Activated CD8-positive, alpha-beta memory T cell treated with anti-CD3 and anti-CD28 coated beads for 1 hour (primary cell): ENCODE measurements around the gene ZMYND11.
A peak's percentile ranks its signal among the peaks of the same experiment; 100 is the strongest.

Source experiments
- DNase-seq, 2 donors: peaks; one replicate each; pipeline ENCODE4 v3.0.0-alpha.2; 2020; ENCODE audit warnings: low read depth in 1 of 2; ENCODE audit errors: extremely low read depth in 1 of 2

Gene ZMYND11

DNA sequence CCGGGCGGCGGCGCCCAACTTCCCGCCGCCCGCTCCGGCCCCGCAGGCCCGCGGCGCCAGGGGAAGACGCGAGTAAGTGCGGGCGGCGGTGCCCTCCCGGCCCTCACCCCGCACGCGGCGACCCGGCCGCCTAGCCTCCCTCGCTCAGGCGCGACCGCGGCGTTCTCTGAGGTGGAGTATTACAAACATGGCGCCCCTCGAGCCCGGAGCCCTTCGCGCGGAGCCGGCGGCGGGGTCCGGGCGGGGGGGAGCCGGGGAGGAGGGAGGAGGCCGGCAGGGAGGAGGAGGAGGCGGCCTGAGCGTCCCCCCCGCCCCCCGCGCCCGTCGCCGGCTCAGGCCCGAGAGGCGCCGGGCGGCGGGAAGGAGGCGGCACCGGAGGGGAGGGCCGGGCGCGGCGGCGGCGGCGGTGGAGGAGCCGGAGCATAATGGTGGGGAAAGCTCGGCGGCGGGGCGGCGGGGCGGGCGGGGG, at the start of gene ZMYND11:
TSS of gene ZMYND11 (plus strand) at position 324 of the 469 bp plus-strand sequence. CDS start 44,558 bp downstream, outside the sequence.
- DNase-seq = peak; percentile 34 to 54

DNA sequence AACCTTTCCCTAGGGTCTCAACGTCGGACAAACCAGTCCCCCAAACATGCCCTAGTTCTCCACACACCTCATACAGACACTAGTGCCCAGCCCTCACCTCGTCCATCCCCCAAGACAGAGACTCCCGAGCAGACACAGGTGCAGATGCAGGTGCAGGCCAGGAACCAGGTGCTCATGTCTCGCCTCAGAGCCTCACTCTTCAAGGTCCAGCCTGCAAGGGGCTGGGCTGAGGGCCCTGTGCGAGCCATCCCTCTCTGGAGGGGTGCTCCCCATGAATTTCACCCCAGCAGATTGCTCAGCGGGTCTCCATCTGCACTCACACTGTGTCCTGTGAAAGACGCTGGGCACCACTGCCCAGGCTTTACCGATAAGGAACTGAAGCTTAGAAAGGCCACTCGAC, 49.2 kb upstream of the ZMYND11 start:
- DNase-seq = no peak

DNA sequence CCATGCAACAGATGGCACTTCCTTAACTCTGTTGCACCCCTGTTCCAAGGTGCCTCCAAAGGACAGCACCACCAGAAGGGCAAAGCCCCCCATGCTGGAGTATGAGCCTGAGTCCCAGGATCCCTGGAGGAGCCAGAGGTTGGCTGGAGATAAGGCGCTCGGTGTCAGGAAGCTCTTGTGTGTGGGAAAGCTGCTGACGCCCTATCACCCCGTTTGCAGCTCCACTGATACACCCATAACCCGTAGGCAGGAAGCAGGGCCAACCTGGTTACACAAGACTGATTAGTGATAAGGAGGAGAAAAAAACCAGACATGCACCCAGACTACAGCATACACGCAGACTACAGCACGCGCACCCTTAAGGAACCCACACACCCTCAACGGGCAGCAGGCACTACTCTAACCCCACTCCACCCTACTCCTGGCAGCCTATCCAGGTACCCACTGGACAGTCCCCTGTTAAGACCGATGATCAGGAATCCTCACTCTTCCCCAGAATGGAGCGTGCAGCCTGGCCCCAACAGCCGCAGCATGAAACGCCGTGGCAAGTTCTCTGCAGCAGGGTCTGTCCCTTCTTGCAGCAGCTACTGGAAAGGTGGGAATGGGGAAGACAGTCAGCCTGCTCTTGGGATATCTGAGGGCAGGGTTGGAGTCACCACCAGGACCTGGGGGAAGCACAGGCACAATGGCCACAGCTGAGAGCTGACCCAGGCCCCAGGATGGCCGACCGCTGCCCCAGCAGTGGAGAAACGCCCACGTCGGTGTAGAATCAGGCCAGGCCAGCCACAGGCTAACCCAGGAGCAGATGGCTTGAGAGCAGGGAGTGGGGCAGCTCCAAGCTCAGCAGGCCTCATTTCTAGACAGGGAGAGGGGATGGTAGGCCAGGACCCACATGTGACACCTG, 47.8 kb upstream of the ZMYND11 start:
- no peak for DNase-seq

DNA sequence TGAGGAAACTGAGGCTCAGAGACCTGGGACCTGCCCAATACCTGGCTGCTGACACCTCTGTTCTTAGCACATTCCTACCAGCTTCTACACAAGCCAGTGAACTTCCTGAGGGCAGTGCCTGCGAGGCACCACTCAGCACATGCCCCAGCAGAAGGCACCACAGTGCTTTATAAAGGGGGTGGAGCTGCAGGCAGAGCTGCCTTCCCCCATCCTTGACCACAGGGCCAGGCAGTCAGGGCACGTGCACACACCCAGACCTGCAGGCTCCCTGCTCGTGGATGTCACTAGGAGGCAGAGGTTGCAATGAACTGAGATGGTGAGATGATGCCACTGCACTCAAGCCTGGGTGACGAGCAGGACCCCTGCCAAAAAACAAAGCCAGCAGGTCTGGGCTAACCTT, 47.0 kb upstream of the ZMYND11 start:
- DNase-seq = no peak

DNA sequence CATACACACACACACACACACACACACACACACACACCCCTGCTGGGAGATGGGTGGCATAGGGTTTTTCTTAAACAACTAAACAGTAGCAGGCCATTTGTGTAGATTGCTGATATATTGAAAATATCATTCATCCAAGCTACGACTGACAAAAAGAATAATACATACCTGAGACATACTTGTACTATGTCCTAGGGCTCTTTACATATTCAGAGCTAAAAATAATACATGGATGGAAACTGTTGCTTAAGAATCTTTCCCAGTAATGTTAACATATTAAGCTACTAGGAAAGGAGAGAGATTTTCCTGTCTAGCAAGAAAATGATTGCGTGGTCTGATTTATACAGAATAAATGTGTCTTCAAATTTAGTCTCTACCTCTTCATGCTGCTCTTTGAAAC, 46.0 kb upstream of the ZMYND11 start:
- DNase-seq = no peak

DNA sequence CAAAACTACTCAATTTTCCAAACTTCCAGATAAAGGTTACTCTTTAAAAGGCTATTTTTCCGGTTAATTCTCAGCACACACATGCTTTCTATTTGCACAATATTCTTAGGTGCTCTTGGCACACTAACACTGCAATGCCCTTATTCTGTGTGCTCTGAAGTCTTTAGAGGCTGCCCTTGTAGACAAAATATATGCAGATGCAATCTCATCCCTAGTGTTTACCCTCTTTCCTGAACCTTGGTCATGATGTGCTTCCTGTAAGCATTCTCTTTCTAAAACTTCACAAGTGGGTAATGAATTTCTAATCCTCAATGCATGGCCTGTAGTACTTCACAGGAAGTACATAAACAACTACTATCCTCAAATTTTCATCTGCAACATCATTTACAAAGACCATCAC, 45.1 kb upstream of the ZMYND11 start:
- no peak for DNase-seq

DNA sequence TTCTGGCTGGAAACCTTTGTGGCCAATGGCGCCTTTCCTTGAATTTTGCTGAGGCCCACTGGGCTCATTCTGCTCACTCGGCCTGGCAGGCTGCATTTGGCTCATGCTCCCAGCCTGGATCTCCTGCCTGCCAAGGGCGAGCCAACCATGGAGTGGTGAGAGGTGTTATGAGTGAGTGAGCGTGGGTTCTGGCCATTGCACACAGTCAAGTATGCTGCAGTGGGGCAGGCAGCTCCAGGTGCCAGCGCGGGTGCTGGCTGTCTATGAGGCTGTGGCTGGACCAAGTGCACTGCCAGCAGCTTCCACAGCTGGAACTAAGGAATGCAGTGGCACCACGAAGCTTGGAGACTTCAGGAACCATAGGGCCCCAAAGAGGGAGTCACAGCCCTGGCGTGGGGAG, 43.9 kb upstream of the ZMYND11 start:
- no peak for DNase-seq

DNA sequence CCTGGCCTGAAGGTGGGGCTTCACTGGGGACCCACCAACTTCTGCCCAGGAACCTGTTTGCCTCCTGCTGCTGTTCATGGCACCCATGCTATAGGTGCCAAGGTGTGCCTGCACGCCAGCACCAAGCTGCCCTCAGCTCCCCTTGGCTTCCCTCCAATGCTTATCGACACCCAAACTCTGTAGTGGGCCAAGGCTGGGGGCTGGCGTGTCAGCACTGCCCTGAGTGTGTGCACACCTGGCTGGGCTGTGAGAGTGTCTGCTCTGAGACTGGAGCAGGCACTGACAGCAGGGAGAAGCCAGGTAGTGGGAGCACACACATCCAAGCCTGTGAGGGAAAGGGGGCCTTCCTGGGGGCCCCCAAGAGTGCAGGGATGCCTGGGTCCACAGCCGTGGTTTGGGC, 43.1 kb upstream of the ZMYND11 start:
- no peak for DNase-seq

DNA sequence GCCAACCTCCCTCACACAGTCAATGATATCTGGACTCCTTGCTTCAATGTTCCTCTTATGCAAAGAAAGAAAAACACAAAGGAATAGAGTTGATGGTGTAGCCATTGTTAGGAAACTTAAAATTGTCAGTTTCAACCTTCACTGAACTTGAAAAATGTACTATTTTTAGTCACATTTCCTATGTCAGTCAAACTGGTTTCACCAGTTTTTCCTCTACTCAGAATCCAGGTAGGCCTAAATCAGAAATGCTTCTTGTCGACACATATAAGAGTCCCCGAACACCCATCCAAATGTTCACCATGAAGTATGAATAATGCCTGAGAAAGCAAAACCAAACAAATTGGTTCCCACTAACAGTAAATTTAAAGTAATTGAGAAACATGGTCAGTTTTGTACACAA, 42.4 kb upstream of the ZMYND11 start:
- no peak for DNase-seq

DNA sequence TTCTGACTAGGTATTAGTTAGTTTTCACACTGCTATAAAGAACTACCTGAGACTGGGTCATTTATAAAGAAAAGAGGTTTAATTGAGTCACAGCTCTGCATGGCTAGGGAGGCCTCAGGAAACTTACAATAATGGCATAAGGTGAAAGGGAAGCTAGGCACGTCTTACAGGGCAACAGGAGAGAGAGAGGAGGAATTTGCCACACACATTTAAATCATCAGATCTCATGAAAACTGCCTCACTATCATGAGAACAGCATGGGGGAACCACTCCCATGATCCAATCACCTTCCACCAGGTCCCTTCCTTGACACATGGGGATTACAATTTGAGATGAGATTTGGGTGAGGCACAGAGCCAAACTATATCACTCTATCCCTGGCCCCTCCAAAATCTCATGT, 40.6 kb upstream of the ZMYND11 start:
- DNase-seq = no peak

DNA sequence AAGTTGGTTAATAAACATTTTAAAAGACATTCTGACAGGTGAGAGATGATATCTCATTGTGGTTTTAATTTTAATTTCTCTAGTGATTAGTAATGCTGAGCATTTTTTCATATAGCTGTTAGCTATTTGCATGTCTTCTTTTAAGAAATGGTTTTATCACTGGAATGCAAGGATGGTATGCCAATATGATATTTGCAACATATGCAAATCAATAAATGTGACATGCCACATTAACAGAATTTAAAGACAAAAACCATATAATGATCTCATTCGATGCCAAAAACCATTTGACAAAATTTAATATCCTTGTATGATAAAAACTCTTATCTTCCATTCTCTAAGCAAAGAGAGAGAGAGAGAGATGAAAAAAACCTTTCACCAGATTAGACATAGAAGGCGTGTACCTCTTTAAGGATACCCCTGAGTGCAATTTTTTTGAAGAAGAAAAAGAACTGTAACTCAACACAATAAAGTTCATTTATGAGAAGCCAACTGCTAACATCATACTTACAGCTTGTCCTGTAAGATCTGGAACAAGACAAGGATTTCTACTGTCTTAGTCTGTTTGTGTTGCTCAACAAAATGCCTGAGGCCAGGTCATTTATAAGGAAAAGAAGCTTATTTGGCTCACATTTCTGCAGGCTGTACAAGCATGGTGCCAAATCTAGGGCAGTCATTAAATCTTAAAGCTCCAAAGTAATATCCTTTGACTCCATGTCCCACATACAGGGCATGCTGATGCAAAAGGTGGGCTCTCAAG, 39.7 kb upstream of the ZMYND11 start:
- DNase-seq = no peak

DNA sequence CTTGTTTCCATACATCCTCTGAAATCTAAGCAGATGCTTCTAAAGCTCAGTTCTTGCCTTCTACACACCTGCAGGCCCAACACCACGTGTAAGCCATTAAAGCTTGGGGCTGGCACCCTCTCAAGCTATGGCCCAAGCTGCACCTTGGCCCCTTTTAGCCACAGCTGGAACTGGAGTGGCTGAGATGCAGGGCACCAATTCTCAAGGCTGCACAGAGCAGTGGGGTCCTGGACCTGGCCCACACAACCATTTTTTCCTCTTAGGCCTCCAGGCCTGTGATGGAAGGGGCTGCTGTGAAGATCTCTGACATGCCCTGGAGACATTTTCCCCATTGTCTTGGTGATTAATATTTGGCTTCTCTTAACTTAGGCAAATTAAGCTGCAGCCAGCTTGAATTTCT, 38.8 kb upstream of the ZMYND11 start:
- DNase-seq = no peak

DNA sequence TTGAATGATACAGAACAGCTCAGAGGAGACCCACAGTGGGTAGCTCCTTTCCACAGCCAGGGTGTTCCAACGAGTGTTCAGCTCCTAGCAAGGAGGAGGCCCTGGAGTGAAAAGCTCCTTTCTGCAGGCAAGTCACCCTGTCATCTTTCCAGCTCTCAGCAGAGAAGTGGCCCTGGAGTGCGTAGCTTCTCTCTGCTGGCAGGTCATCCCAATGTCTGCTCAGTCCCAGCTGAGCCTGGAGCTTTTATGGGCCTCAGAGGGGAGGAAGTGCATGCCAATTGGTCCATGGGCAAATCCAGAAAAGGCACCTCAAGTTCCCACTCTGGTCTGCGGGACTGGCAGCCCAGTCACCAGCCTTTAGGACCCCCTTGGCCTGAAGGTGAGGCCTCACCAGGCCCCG, 30.8 kb upstream of the ZMYND11 start:
- no peak for DNase-seq

DNA sequence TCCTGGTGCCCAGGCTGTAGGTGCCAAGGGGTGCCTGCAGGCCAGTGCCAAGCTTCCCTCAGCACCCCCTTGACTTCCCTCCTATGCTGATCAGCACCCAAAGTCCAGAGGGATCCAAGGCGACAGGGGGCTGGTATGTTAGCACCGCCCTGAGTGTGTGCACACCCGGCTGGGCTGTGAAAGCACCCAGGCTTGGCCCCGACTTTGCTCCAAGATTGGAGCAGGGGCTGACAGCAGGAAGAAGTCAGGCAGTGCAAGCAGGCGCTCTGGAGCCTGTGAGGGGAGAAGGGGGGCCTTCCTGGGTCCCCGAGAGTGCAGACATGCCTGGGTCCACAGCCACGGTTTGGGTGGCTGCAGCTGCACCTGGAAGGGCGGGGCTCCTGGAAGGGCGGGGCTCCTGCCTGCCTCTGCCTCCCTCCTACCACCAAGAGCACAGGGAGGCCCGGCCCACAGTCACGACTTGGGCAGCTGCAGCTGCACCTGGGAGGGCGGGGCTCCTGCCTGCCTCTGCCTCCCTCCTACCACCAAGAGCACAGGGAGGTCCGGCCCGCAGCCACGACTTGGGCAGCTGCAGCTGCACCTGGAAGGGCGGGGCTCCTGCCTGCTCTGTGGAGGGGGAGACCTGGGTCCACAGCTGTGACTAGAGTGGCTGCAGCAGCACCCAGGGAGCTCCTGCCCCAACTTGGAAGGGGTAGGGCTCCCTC, 30.2 kb upstream of the ZMYND11 start:
- DNase-seq = no peak

DNA sequence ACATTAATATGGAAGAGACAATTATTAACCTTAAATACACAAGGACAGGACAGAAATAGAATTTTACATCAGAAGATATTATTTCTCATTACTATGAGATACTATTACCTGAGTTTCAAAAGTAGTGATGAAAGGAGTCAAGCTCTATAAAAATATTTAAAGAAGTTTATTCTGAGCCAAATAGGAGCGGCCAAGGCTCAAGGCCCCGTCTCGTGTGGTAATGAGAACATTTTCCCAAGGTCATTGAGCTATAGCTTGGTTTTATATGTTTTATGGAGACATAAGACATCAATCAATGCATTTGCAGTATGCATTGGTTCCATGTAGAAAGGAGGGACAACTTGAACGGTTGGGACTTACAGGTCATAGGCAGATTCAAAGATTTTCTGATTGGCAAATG, 29.4 kb upstream of the ZMYND11 start:
- DNase-seq = no peak

DNA sequence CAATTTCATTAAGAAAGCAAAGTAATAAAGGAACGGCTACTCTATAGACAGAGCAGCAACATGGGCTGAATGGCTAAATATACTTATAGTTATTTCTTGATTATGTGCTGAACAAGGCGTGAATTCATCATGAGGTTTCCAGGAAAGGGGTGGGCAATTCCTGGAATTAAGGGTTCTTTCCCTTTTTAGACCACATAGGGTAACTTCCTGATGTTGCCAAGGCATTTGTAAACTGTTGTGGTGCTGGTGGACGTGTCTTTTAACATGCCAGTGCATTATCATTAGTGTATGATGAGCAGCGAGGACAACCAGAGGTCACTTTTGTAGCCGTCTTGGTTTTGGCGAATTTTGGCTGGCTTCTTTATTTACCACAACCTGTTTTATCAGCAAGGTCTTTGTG, 28.5 kb upstream of the ZMYND11 start:
- no peak for DNase-seq

DNA sequence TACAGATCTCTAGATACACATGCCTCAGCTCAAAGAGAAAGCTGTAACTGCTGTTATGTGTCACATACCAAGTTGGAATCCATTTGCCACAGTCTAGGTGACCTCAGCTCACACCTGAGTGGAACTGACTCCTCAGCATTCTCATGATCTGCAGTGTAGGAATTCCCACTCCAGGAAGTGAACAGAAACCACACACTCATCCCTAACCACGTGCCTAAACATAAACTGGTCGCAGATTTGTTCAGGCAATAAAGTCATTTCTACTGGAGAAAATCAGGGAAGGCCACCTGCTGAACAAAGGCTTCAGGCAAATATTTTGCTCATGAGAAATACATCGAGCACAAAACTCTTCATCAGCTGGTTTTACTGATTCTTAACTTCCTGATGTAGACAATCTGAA, 23.0 kb upstream of the ZMYND11 start:
- DNase-seq = no peak

DNA sequence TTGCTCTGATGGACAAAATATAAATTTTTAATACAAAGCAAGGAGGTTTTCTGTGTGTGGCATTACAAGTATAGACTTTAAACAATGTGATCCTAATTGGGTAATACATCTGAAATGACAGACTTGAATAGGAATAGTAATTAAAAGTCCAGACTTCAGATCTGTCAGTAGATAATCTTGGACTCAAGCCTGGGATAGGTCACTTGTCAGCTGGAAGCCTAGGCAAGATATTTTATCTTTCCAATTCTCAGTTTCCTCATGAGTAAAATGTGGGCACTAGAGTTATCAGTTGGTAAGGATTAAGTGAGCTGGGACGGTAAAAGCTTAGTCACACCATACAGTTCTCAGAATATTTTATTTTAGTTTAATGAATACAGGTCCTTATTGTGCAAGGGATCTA, 10.4 kb upstream of the ZMYND11 start:
- no peak for DNase-seq

DNA sequence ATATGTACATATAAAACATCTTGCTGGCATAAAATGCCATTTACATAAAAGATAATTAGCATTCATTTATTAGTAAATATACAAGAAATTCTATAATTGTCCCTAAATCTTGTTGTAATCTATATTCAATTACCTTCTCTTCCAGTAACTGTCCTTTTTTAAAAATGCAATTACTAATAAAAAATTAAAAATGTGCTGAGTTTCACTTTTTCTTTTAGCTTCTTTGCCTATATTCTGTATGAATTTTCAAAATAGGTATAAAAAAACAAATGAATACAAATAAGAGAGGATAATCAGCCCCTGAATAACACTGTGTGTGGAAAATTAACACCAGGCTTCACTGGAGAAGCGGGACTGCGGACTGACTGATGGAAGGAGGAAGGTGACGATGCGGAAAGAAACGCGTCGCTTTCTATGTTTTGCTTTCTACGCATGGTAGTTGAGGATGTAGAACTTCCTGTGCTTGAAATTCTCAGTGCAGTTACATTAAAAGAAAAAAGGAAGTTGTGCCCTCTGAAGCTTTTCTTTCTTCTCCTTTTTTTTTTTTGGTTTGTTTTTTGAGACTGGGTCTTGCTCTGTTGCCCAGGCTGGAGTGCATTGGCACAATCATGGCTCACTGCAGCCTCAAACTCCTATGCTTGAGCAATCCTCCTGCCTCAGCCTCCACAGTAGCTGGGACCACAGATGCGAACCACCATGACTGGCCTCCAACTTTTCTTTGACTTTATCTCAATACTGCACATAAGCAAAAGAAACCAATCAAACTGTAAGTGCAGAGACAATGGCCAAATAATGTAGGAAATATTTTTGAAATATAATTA, 7.4 kb upstream of the ZMYND11 start:
- DNase-seq = no peak

DNA sequence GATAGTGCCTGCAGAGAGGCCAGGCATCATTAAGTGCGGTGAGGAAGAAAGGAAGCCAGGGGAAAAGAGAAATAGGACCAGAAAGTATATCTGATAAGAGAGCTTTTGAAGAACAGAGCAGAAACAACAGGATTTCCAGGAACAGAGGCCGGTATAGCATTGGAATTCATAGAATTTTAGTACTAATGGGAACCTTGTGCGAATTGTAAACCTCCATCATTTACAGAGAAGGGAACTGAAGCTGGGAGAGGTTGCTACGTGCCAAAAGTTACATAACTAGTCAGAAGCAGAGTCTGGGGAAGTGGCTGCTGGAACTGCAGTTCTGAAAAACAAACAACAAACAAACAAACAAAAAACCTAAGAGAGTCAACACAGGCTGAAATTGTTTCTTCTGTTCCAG, 5.4 kb upstream of the ZMYND11 start:
- no peak for DNase-seq
